Kidney (tissue), 14 donors: ENCODE data around the gene HOXA7. TPM values are rescaled to one million over a fixed set of nuclear protein-coding genes. Genes with fewer than 3 reads are reported as not detected.

Source experiments
- DNase-seq, 5 donors: peaks; one replicate each; pipeline ENCODE4 v3.0.0-alpha.2; 2013 to 2020
- FAIRE-seq: peaks from 2 replicates; lab custom pipeline; 2012; peaks lifted over from hg19 to GRCh38; lab: Jason Lieb, UNC
- H3K27ac ChIP-seq, 2 donors: one replicate each; pipeline ENCODE4 v1.7.0; 2013; ENCODE audit warnings: low read depth in 2 of 2, low read length in 2 of 2, inconsistent platforms in 1 of 2
- H3K27me3 ChIP-seq: one replicate; pipeline ENCODE4 v1.7.1; 2013; ENCODE audit warnings: low read length, inconsistent platforms; ENCODE audit not compliant: control insufficient read depth, insufficient read depth
- H3K36me3 ChIP-seq, 3 donors: one replicate each; pipeline versions ENCODE4 v1.7.0 to v1.7.1; 2013; ENCODE audit warnings: low read length in 3 of 3, control low read depth in 1 of 3, inconsistent platforms in 1 of 3; ENCODE audit not compliant: insufficient read depth in 3 of 3, control insufficient read depth in 2 of 3
- H3K4me1 ChIP-seq, 3 donors: one replicate each; pipeline versions ENCODE4 v1.7.0 to v1.7.1; 2013; ENCODE audit warnings: low read length in 3 of 3, inconsistent platforms in 1 of 3, low read depth in 1 of 3; ENCODE audit not compliant: control insufficient read depth in 2 of 3, insufficient read depth in 2 of 3
- H3K4me3 ChIP-seq, 3 donors: one replicate each; pipeline versions ENCODE4 v1.7.0 to v1.8.1; 2013; ENCODE audit warnings: low read length in 3 of 3, control low read depth in 1 of 3, inconsistent platforms in 1 of 3
- H3K9ac ChIP-seq, 3 donors: one replicate each; pipeline versions ENCODE4 v1.7.0 to v1.7.1; 2013; ENCODE audit warnings: low read length in 3 of 3, control low read depth in 1 of 3, inconsistent platforms in 1 of 3
- H3K9me3 ChIP-seq, 3 donors: one replicate each; pipeline versions ENCODE4 v1.7.0 to v1.7.1; 2013; ENCODE audit warnings: low read length in 3 of 3, control low read depth in 1 of 3, inconsistent platforms in 1 of 3; ENCODE audit not compliant: control insufficient read depth in 2 of 3, insufficient read depth in 1 of 3
- intact Hi-C: fragments of 100-400 bp; cut with DNase I; formaldehyde crosslinking; loops from one replicate; pipeline ENCODE4 v1.11.1; 2022
- polyA plus RNA-seq: library from polyadenylated mRNA; stranded (reverse); fragments of 350-450 nt; fragmentation: Illumina TruSeq; extraction: RNeasy Lipid Tissue Mini Kit (QIAGEN cat#74804); gene quantifications from one replicate; pipeline ENCODE4 v1.2.3, GENCODE V29; 2014; ENCODE audit warnings: low read depth, low replicate concordance; ENCODE audit not compliant: insufficient read depth
- total RNA-seq: library from RNA; stranded (reverse); fragmentation: NEBNext Ultra II Directional; extraction: Animal tissue kit (Norgen Biotek cat#: 25700); gene quantifications from one replicate; pipeline ENCODE4 v1.2.1, GENCODE V29; 2021
- TF ChIP-seq, protein P1 (sequence below): IDR thresholded peaks from 3 replicates; pipeline ENCODE4 v1.5.1; 2012; ENCODE audit warnings: mild to moderate bottlenecking, moderate library complexity, borderline replicate concordance; ENCODE audit not compliant: insufficient read depth; ENCODE audit errors: extremely low read depth
- donor health status: control.
- donor health status: control.
- donor health status: control.
- donor health status: control.
- donor health status: control.
- donor health status: DM: yes; HTN: yes; CAD: no.
- donor health status: Normal renal cell carcinoma (clear cell type).

The HOXA7 gene
- total and polyA plus RNA-seq, 2 donors from 2014 or later = 23.8 to 31.3 TPM

GRCh38 chr7:27114881-27115220, 41.6 kb downstream of the HOXA7 start:
- no peak for DNase-seq
- intact Hi-C loops = no loop called here
- FAIRE-seq = no peak
- no peaks in the 10 kb centered on the region for H3K27me3 ChIP-seq
- H3K9ac ChIP-seq = peak overlapping the region; percentile 79 to 89 (median 85)
- TF ChIP-seq, protein P1, sequence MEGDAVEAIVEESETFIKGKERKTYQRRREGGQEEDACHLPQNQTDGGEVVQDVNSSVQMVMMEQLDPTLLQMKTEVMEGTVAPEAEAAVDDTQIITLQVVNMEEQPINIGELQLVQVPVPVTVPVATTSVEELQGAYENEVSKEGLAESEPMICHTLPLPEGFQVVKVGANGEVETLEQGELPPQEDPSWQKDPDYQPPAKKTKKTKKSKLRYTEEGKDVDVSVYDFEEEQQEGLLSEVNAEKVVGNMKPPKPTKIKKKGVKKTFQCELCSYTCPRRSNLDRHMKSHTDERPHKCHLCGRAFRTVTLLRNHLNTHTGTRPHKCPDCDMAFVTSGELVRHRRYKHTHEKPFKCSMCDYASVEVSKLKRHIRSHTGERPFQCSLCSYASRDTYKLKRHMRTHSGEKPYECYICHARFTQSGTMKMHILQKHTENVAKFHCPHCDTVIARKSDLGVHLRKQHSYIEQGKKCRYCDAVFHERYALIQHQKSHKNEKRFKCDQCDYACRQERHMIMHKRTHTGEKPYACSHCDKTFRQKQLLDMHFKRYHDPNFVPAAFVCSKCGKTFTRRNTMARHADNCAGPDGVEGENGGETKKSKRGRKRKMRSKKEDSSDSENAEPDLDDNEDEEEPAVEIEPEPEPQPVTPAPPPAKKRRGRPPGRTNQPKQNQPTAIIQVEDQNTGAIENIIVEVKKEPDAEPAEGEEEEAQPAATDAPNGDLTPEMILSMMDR = no peak
- H3K4me1 ChIP-seq = peaks cover 12 to 24% (median 19%) of the 10 kb centered on the region in 3 donors
- H3K36me3 ChIP-seq = peaks cover 0 to 2% (median under 1%) of the 10 kb centered on the region in 3 donors
- peak overlapping the region; percentile 61 to 74 (median 64) for H3K4me3 ChIP-seq
- H3K9me3 ChIP-seq = no peaks in the 10 kb centered on the region
- H3K27ac ChIP-seq = peak overlapping the region; percentile 96

- H3K9ac ChIP-seq = peak overlapping the region; percentile 71 to 95 (median 88)
- peak overlapping the region; percentile 95 to 96 for H3K27ac ChIP-seq
- DNase-seq (peak; percentile 90 to 95 (median 92)), FAIRE-seq (no peak)
- no peaks in the 10 kb centered on the region for H3K27me3 ChIP-seq
- no peaks in the 10 kb centered on the region for H3K9me3 ChIP-seq
- peaks cover 0 to 5% (median 5%) of the 10 kb centered on the region in 3 donors for H3K36me3 ChIP-seq
- TF ChIP-seq, protein P1 = no peak
- H3K4me1 ChIP-seq = peaks cover 11 to 26% (median 18%) of the 10 kb centered on the region in 3 donors
- H3K4me3 ChIP-seq = peak overlapping the region; percentile 70 to 77 (median 71)
- intact Hi-C loops = no loop called here
These were observed 42.3 kb downstream of the HOXA7 start for GRCh38 chr7:27113991-27114769.

GRCh38 chr7:27112955-27113949, 43.2 kb downstream of the HOXA7 start:
- intact Hi-C loops = no loop called here
- Histone ChIP-seq H3K27ac (peak overlapping the region; percentile 96 to 97), H3K36me3 (peaks cover 0 to 5% (median 5%) of the 10 kb centered on the region in 3 donors), H3K27me3 (no peaks in the 10 kb centered on the region), H3K9me3 (no peaks in the 10 kb centered on the region), H3K4me3 (peak overlapping the region; percentile 65 to 94 (median 69)), H3K9ac (peak overlapping the region; percentile 35 to 94 (median 92)), H3K4me1 (peaks cover 11 to 20% (median 16%) of the 10 kb centered on the region in 3 donors)
- TF ChIP-seq, protein P1 = no peak
- FAIRE-seq (no peak), DNase-seq (peak; percentile 95 to 97 (median 96))
